H1 (cell line): ENCODE measurements around the gene ARHGEF11. TPM values are rescaled to one million over a fixed set of nuclear protein-coding genes. Genes with fewer than 3 reads are reported as not detected.
A peak's percentile ranks its signal among the peaks of the same experiment; 100 is the strongest.

Experiments used
- CTCF ChIA-PET: fragments of 300-600 bp; sonication (Branson Sonifier 250); formaldehyde crosslinking; loops from one replicate; lab custom pipeline; 2021; ENCODE audit not compliant: partially characterized antibody; lab: Charles Lee
- POLR2A ChIA-PET: fragments of 300-600 bp; sonication (Branson Sonifier 250); formaldehyde crosslinking; loops from one replicate; lab custom pipeline; 2021; ENCODE audit warnings: inconsistent platforms; ENCODE audit not compliant: partially characterized antibody; lab: Charles Lee
- DNase-seq, 2 experiments: peaks; one replicate each; pipeline versions ENCODE4 v3.0.0 to v3.0.0-alpha.2; 2010 to 2022; ENCODE audit warnings: low spot score in 2 of 2, low read depth in 1 of 2, mixed read lengths in 1 of 2
- FAIRE-seq: peaks from 2 replicates; lab custom pipeline; 2011; peaks lifted over from hg19 to GRCh38; lab: Jason Lieb, UNC
- H2AFZ ChIP-seq: 2 replicates; pipeline ENCODE4 v1.8.1; 2012; ENCODE audit warnings: low read length, inconsistent platforms
- H2AK5ac ChIP-seq: 2 replicates; pipeline ENCODE4 v1.6.1; 2013; ENCODE audit warnings: low read depth, low read length
- H2BK120ac ChIP-seq: replicated peaks from 2 replicates; pipeline ENCODE3; 2013; ENCODE audit warnings: low read depth, low read length, inconsistent platforms
- H2BK12ac ChIP-seq: 2 replicates; pipeline ENCODE4 v1.6.1; 2013; ENCODE audit warnings: low read depth, low read length
- H2BK15ac ChIP-seq: 2 replicates; pipeline ENCODE4 v1.6.1; 2013; ENCODE audit warnings: low read length
- H2BK20ac ChIP-seq: 2 replicates; pipeline ENCODE4 v1.6.1; 2013; ENCODE audit warnings: low read length
- H2BK5ac ChIP-seq: 2 replicates; pipeline ENCODE4 v1.6.1; 2013; ENCODE audit warnings: low read depth, low read length
- H3K14ac ChIP-seq: 2 replicates; pipeline ENCODE4 v1.6.1; 2013; ENCODE audit warnings: inconsistent platforms; ENCODE audit not compliant: insufficient read length
- H3K18ac ChIP-seq: 2 replicates; pipeline ENCODE4 v1.6.1; 2013; ENCODE audit warnings: low read length; ENCODE audit errors: extremely low read depth
- H3K23ac ChIP-seq: 2 replicates; pipeline ENCODE4 v1.6.1; 2013; ENCODE audit warnings: inconsistent platforms; ENCODE audit not compliant: insufficient read length
- H3K23me2 ChIP-seq: 2 replicates; pipeline ENCODE4 v1.6.1; 2013; ENCODE audit warnings: low read depth, low read length
- H3K27ac ChIP-seq: 2 replicates; pipeline ENCODE4 v1.6.1; 2011; ENCODE audit warnings: low read depth, low read length, inconsistent platforms
- H3K27me3 ChIP-seq, 4 experiments: replicated peaks in 1 of 4; 1 replicate in 1 of 4; 2 replicates in 3 of 4; pipeline versions ENCODE4 v1.6.1 to v1.8.1; 2011 to 2013; ENCODE audit warnings: low read length in 3 of 4, mild to moderate bottlenecking in 3 of 4, inconsistent platforms in 2 of 4, mixed read lengths in 2 of 4, moderate library complexity in 1 of 4; ENCODE audit not compliant: control insufficient read depth in 3 of 4, insufficient read depth in 3 of 4; ENCODE audit errors: extremely low read depth in 1 of 4
- H3K36me3 ChIP-seq, 4 experiments: 2 replicates each; pipeline versions ENCODE4 v1.6.1 to v1.8.1; 2011 to 2013; ENCODE audit warnings: mild to moderate bottlenecking in 4 of 4, low read length in 3 of 4, moderate library complexity in 2 of 4, control low read depth in 1 of 4, inconsistent platforms in 1 of 4; ENCODE audit not compliant: insufficient read depth in 4 of 4, control insufficient read depth in 2 of 4
- H3K4ac ChIP-seq: replicated peaks from 2 replicates; pipeline ENCODE3; 2013; ENCODE audit warnings: low read length, low read depth, mixed read lengths, inconsistent platforms; ENCODE audit not compliant: insufficient read length
- H3K4me1 ChIP-seq, 4 experiments: replicated peaks in 1 of 4; 1 replicate in 1 of 4; 2 replicates in 3 of 4; pipeline versions ENCODE4 v1.6.1 to v1.8.1; 2011 to 2013; ENCODE audit warnings: low read length in 3 of 4, inconsistent platforms in 2 of 4, mixed read lengths in 1 of 4; ENCODE audit not compliant: insufficient read depth in 4 of 4, control insufficient read depth in 3 of 4
- H3K4me2 ChIP-seq, 2 experiments: 2 replicates each; pipeline versions ENCODE4 v1.6.1 to v1.8.1; 2011 to 2013; ENCODE audit warnings: low read depth in 2 of 2, low read length in 2 of 2, control low read depth in 1 of 2, inconsistent platforms in 1 of 2, mild to moderate bottlenecking in 1 of 2; ENCODE audit not compliant: insufficient read depth in 1 of 2
- H3K4me3 ChIP-seq, 4 experiments: fragments of 200-600, 300-600 bp in 1 of 4; sonication (generic), shearing (Covaris generic), sonication (Bioruptor Twin) in 1 of 4; 2 replicates each; pipeline versions ENCODE4 v1.5.1 to v1.8.1; 2011 to 2016; ENCODE audit warnings: low read length in 4 of 4, low read depth in 3 of 4, control low read depth in 2 of 4, inconsistent platforms in 2 of 4, mild to moderate bottlenecking in 2 of 4, mixed read lengths in 1 of 4, moderate library complexity in 1 of 4; ENCODE audit not compliant: insufficient read depth in 2 of 4; ENCODE audit errors: extremely low read depth in 1 of 4
- H3K56ac ChIP-seq: replicated peaks from 2 replicates; pipeline ENCODE3; 2013; ENCODE audit warnings: low read depth, mild to moderate bottlenecking, mixed read lengths, low read length, inconsistent platforms; ENCODE audit not compliant: insufficient read length
- H3K79me1 ChIP-seq: 2 replicates; pipeline ENCODE4 v1.6.1; 2013; ENCODE audit warnings: low read depth, low read length, control low read depth
- H3K79me2 ChIP-seq, 2 experiments: 2 replicates each; pipeline versions ENCODE4 v1.6.1 to v1.8.1; 2012 to 2013; ENCODE audit warnings: low read length in 2 of 2, mild to moderate bottlenecking in 2 of 2, inconsistent platforms in 1 of 2; ENCODE audit not compliant: insufficient read depth in 2 of 2, control insufficient read depth in 1 of 2
- H3K9ac ChIP-seq, 4 experiments: replicated peaks in 1 of 4; 1 replicate in 1 of 4; 2 replicates in 3 of 4; pipeline versions ENCODE4 v1.6.1 to v1.8.1; 2011 to 2013; ENCODE audit warnings: low read depth in 3 of 4, low read length in 3 of 4, control low read depth in 2 of 4, mild to moderate bottlenecking in 2 of 4, moderate library complexity in 2 of 4, inconsistent platforms in 1 of 4; ENCODE audit errors: extremely low read depth in 1 of 4
- H3K9me3 ChIP-seq, 2 experiments: 2 replicates each; pipeline versions ENCODE4 v1.6.1 to v1.8.1; 2012 to 2013; ENCODE audit warnings: mild to moderate bottlenecking in 2 of 2, moderate library complexity in 2 of 2, control low read depth in 1 of 2, inconsistent platforms in 1 of 2, low read depth in 1 of 2, low read length in 1 of 2, mixed read lengths in 1 of 2; ENCODE audit not compliant: insufficient read depth in 2 of 2
- H4K20me1 ChIP-seq, 2 experiments: replicated peaks in 1 of 2; 2 replicates each; pipeline versions ENCODE3 to v1.8.1; 2011 to 2013; ENCODE audit warnings: inconsistent platforms in 2 of 2, low read length in 2 of 2, mild to moderate bottlenecking in 1 of 2; ENCODE audit not compliant: insufficient read depth in 2 of 2, control insufficient read depth in 1 of 2
- H4K5ac ChIP-seq: 2 replicates; pipeline ENCODE4 v1.6.1; 2013; ENCODE audit warnings: low read length, low read depth, mixed read lengths, inconsistent platforms; ENCODE audit not compliant: insufficient read length
- H4K8ac ChIP-seq: 2 replicates; pipeline ENCODE4 v1.8.0; 2013; ENCODE audit warnings: mild to moderate bottlenecking, moderate library complexity, low read length, inconsistent platforms; ENCODE audit not compliant: insufficient read depth; ENCODE audit errors: extremely low read depth
- H4K91ac ChIP-seq: replicated peaks from 2 replicates; pipeline ENCODE3; 2013; ENCODE audit warnings: low read length, mixed read lengths, inconsistent platforms; ENCODE audit not compliant: insufficient read length
- BACH1 ChIP-seq: IDR thresholded peaks from 2 replicates; pipeline ENCODE4 v1.6.1; 2012; ENCODE audit warnings: low read length, improper control_type of control experiment
- CREB1 ChIP-seq: IDR thresholded peaks from 2 replicates; pipeline ENCODE4 v1.6.1; 2012; ENCODE audit warnings: inconsistent platforms
- EGR1 ChIP-seq: IDR thresholded peaks from 2 replicates; pipeline ENCODE4 v1.6.1; 2011; ENCODE audit warnings: low read depth, low read length, borderline replicate concordance
- POLR2AphosphoS5 ChIP-seq: IDR thresholded peaks from 2 replicates; pipeline ENCODE4 v1.6.1; 2011; ENCODE audit warnings: low read depth, low read length
- POU5F1 ChIP-seq: IDR thresholded peaks from 2 replicates; pipeline ENCODE4 v1.6.1; 2011; ENCODE audit warnings: low read depth, mild to moderate bottlenecking, low read length, moderate library complexity
- SIN3A ChIP-seq, 2 experiments: IDR thresholded peaks in 1 of 2; conservative IDR thresholded peaks in 1 of 2; 2 replicates each; pipeline ENCODE4 v1.6.1; 2011 to 2012; ENCODE audit warnings: low read length in 2 of 2, improper control_type of control experiment in 1 of 2, low read depth in 1 of 2, mild to moderate bottlenecking in 1 of 2
- TAF1 ChIP-seq: IDR thresholded peaks from 2 replicates; pipeline ENCODE4 v1.6.1; 2011; ENCODE audit warnings: mild to moderate bottlenecking, low read depth, low read length
- TAF7 ChIP-seq: optimal IDR thresholded peaks from 2 replicates; pipeline ENCODE3; 2011; ENCODE audit warnings: low read depth, mild to moderate bottlenecking, inconsistent platforms, low read length, moderate library complexity, borderline replicate concordance
- whole genome bisulfite sequencing, 2 experiments: shearing (Covaris generic) in 1 of 2; methylation state at CpG; one replicate each; pipeline versions ENCODE4 v1.1.6 to v1.1.7; 2013 to 2015; ENCODE audit warnings: low lambda C conversion rate in 2 of 2, mixed read lengths in 2 of 2, inconsistent platforms in 1 of 2, low coverage in 1 of 2, missing lambda C conversion rate in 1 of 2; ENCODE audit not compliant: insufficient replicate concordance in 2 of 2, insufficient coverage in 1 of 2, insufficient read length in 1 of 2; ENCODE audit errors: extremely low coverage in 1 of 2, missing lambda C conversion rate in 1 of 2; 5-methylcytosine and 5-hydroxymethylcytosine counted together
- polyA plus RNA-seq, 7 experiments: library from polyadenylated mRNA; depleted of rRNA in 3 of 7; stranded (reverse) in 5 of 7; unstranded in 2 of 7; fragments of >200 nt in 5 of 7; fragments of 200-250 nt in 2 of 7; gene quantifications; 1 replicate in 5 of 7; 2 replicates in 1 of 7; 4 replicates in 1 of 7; pipeline versions ENCODE4 v1.2.1 to v1.2.3, GENCODE V29; 2011 to 2013; ENCODE audit warnings: missing spikeins in 2 of 7, mixed read lengths in 2 of 7
- total RNA-seq: library from RNA; stranded (reverse); fragmentation: NEBNext Ultra II Directional; extraction: Animal tissue kit (Norgen Biotek cat#: 25700); gene quantifications from 2 replicates; pipeline ENCODE4 v1.2.1, GENCODE V29; 2021
- TF ChIP-seq, protein P1 (sequence below), 3 experiments: IDR thresholded peaks; 1 replicate in 2 of 3; 2 replicates in 1 of 3; pipeline versions ENCODE4 v1.5.1 to v1.6.1; 2011; ENCODE audit warnings: low read length in 3 of 3, mild to moderate bottlenecking in 3 of 3, inconsistent platforms in 2 of 3, low read depth in 1 of 3, moderate library complexity in 1 of 3; ENCODE audit not compliant: insufficient read depth in 1 of 3; ENCODE audit errors: control extremely low read depth in 1 of 3

The ARHGEF11 gene
- total and polyA plus RNA-seq, 2 of the 8 experiments (the other 6 are each of a cell fraction or from before 2014, with no cell fraction given): 19.9 to 33.1 TPM

DNA sequence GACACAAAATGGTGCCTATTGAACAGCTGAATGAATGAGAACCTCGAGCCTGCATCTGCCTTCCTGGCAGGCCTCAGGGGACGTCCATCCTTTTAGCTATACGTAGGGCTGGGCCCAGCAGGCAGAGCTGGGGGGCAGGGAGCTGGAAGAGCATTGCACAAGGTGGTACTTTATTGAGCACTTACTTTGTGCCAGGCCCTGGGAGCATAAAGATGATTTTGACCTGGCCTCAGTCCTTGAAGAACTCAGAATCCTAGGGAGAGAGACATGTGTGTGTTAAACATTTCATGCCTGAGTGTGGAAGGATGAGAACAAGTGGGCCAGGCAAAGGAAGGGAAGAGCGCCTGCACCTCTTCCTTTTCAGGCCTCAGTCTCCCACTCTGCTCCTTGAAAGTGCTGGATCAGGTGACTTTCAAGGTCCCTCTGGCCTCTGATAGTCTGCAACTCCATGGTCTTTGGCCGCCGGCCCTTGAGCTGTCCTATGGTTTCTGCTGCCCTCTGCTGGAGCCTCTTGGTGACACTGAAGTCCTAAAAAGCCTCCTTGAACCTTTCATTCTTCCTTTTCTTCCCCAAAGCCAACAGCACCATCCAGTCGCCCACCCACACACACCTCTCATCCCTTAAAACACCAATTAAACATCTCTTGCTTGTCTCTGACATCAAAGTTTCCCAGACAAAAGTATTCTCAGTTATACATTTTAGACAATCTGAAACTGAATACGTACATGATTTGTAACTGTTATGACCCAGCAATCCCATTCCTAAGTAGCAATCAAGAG, 155.6 kb downstream of the ARHGEF11 start:
- FAIRE-seq: peak; percentile 62
- 46 to 100% methylated on average over 1 to 8 of the region's 8 CpGs for WGBS, 2 experiments
- no peak overlapping the region for H3K18ac ChIP-seq
- no peak for TF ChIP-seq TAF7
- peak in 1 of 2 experiments; percentile 62; a peak in 1 of 4 replicates for TF ChIP-seq SIN3A (conservative IDR thresholded peaks at IDR 0.05 in 1 of 2, IDR thresholded peaks at IDR 0.05 in 1 of 2; ENCODE audit: low read depth in 1 of 2, low read length in 2 of 2)
- no peak for TF ChIP-seq POLR2AphosphoS5
- no peak for TF ChIP-seq POU5F1
- 0 out of 2 replicates have a peak, but pooled peaks have one; percentile 32 for TF ChIP-seq EGR1
- no peak for TF ChIP-seq CREB1
- TF ChIP-seq, protein P1, sequence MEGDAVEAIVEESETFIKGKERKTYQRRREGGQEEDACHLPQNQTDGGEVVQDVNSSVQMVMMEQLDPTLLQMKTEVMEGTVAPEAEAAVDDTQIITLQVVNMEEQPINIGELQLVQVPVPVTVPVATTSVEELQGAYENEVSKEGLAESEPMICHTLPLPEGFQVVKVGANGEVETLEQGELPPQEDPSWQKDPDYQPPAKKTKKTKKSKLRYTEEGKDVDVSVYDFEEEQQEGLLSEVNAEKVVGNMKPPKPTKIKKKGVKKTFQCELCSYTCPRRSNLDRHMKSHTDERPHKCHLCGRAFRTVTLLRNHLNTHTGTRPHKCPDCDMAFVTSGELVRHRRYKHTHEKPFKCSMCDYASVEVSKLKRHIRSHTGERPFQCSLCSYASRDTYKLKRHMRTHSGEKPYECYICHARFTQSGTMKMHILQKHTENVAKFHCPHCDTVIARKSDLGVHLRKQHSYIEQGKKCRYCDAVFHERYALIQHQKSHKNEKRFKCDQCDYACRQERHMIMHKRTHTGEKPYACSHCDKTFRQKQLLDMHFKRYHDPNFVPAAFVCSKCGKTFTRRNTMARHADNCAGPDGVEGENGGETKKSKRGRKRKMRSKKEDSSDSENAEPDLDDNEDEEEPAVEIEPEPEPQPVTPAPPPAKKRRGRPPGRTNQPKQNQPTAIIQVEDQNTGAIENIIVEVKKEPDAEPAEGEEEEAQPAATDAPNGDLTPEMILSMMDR (IDR thresholded peaks at IDR 0.05; ENCODE audit: control extremely low read depth in 1 of 3, insufficient read depth in 1 of 3, low read depth in 1 of 3, low read length in 3 of 3): peak; percentile 61 to 93 (median 87)
- TF ChIP-seq TAF1: 0 out of 2 replicates have a peak, but pooled peaks have one; percentile 35
- TF ChIP-seq BACH1: no peak

More for the DNA sequence above, 155.6 kb downstream of the ARHGEF11 start:
- Histone ChIP-seq H3K4ac (no peak overlapping the region), H2AFZ (no peak overlapping the region; the same call in 1 of the 2 replicates), H2AK5ac (no peak overlapping the region), H2BK20ac (peak overlapping the region; percentile 2; the same call in 1 of the 2 replicates), H3K9me3 (no peaks in the 10 kb centered on the region), H3K4me2 (peak overlapping the region in 1 of 2 experiments; percentile 12; a peak in 1 of 4 replicates), H4K8ac (0 out of 2 replicates have a peak overlapping the region, but pooled peaks have one; percentile 7), H3K4me1 (peaks cover 5 to 32% (median 14%) of the 10 kb centered on the region in 4 experiments), H3K27ac (no peak overlapping the region), H3K56ac (no peak overlapping the region), H3K79me2 (no peaks in the 10 kb centered on the region), H4K91ac (peak overlapping the region; percentile 2), H2BK120ac (no peak overlapping the region), H4K20me1 (no peaks in the 10 kb centered on the region), H2BK5ac (no peak overlapping the region), H3K36me3 (no peaks in the 10 kb centered on the region), H3K23ac (no peak overlapping the region), H2BK12ac (peak overlapping the region; percentile 71; the same call in 1 of the 2 replicates), H3K79me1 (no peaks in the 10 kb centered on the region), H4K5ac (peak overlapping the region; percentile 8), H3K14ac (no peak overlapping the region), H3K23me2 (peaks cover 2% of the 10 kb centered on the region; the same call in 1 of the 2 replicates), H2BK15ac (no peak overlapping the region), H3K27me3 (peaks cover 8 to 64% (median 50%) of the 10 kb centered on the region in 4 experiments), H3K4me3 (no peak overlapping the region), H3K9ac (no peak overlapping the region)
- CTCF ChIA-PET: interaction anchor here (0.6 to 31.4 kb wide), 25 partner anchors 10 to 270 kb away, joined by 3 to 719 read pairs (median 6); partner anchors contain the start of genes INSRR, LRRC71, NTRK1 and PRCC
- POLR2A ChIA-PET: interaction anchor here (0.5 to 2.0 kb wide), 6 partner anchors 10 to 171 kb away, joined by 3 to 5 read pairs (median 4); no protein-coding TSS in a partner anchor
- peak; percentile 65 to 92 for DNase-seq
